Epithelial cell of prostate (primary cell): ENCODE data around the gene SERAC1.

Source experiments
- DNase-seq: peaks from one replicate; pipeline ENCODE4 v3.0.0-alpha.2; 2011; ENCODE audit warnings: low read depth, low spot score
- H3K27ac ChIP-seq: fragments of 450-650 bp; 2 replicates; pipeline ENCODE4 v1.5.1; 2017; ENCODE audit warnings: mild to moderate bottlenecking

The SERAC1 gene

DNA sequence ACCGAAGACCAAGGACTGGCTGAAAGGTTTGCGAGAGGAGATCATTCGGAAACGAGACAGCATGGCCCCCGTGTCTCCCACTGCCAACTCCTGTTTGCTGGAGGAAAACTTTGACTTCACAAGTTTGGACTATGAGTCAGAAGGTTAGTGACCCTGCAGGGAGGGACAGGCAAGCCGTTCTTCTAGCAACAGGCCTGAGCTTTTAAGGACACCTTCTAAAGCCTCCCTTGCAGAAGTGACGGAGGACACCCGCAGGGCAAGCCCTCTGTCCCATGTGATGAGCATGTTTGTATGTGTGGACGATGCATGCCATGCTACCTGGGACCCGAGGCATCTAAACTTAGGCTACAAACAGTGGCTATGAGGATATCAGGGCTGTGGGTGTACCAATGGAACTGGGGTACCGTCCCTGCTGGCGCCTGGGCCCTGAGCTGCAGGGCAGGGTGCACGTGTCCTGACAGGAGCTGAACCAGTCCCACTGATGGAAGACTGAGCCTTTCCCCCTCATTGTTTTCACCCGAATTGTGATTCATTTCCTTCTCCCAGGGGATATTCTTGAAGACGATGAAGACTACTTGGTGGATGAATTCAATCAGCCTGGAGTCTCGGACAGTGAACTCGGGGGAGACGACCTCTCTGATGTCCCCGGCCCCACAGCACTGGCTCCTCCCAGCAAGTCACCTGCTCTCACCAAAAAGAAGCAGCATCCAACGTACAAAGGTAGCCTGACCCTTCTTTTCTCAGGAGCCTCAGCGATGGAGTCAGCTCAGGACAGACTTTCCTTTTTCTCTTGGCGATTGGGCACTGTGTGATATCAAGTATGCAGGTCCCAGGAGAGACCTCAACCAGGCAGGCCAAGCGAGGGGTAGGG, 84.4 kb downstream of the SERAC1 start:
- DNase-seq, result no peak

DNA sequence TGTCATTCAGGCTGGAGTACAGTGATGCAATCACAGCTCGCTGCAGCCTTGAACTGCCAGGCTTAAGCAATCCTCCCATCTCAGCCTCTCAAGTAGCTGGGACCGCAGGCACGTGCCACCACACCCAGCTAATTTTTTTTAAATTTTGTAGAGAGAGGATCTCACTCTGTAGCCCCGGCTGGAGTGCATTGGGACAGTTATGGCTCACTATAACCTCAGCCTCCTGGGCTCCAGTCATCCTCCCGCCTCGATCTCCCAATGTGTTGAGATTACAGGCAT, 86.5 kb downstream of the SERAC1 start:
- no peak overlapping the region for H3K27ac ChIP-seq
- no peak for DNase-seq

More for the DNA sequence above, 84.4 kb downstream of the SERAC1 start:
- no peak overlapping the region for H3K27ac ChIP-seq

GRCh38 chr6:158080849-158081656, 87.0 kb downstream of the SERAC1 start:
- no peak for DNase-seq
- no peak overlapping the region for H3K27ac ChIP-seq

GRCh38 chr6:158078320-158078719, 89.7 kb downstream of the SERAC1 start:
- DNase-seq, result no peak
- H3K27ac ChIP-seq, result no peak overlapping the region

- H3K27ac ChIP-seq, result no peak overlapping the region
- no peak for DNase-seq
These were observed 90.4 kb downstream of the SERAC1 start for GRCh38 chr6:158077676-158078075.

DNA sequence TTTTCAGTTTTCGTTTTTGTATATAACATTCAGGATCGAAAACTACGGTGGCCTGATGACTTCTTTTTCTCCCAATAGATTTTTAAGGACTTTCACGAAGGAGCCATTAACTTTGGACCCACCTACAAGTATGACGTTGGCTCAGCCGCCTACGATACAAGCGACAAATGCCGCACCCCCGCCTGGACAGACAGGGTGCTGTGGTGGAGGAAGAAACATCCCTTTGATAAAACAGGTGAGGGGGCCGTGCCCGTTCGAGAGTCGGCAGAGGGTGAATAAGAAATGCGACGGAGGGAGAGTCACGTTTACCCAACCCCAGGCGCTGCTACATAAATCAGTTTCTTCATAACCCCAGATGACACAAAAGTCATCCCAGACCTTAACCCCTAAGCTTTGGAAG, 91.5 kb downstream of the SERAC1 start:
- DNase-seq, result no peak

GRCh38 chr6:158073776-158074175, 94.3 kb downstream of the SERAC1 start:
- no peak for DNase-seq
- no peak overlapping the region for H3K27ac ChIP-seq

More for the DNA sequence above, 91.5 kb downstream of the SERAC1 start:
- H3K27ac ChIP-seq, result no peak overlapping the region

DNA sequence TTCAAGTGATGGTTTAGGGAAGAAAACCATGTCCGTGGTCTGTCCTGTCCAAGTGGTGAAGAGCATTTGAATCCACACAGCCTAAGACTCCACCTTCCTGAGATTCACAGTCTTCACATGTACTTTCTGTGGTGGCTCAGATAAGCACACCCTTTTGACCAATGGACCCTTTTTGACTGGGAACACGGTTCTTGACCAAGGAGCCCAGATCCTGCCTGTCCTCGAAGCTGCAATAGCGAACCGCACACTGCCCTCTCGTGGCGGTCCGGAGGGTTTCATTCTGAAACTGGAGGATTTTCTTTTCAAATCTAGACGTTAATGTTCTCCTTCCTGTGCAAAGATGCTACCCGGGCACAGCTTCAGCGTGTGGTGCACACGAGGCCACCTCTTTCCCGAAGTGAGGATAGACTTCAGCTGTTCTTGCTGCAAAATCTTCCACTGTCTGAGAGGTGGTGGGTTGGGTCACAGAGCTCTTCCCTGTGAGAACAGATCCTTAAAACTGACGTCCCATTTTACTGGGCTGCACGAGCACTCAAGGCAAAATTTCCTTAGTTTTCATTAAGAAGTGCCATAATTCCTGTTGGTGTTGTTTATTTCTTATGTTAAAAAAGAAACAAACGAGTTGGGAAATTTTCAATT, 95.9 kb downstream of the SERAC1 start:
- H3K27ac ChIP-seq, result no peak overlapping the region
- DNase-seq, result no peak

GRCh38 chr6:158071121-158072082, 96.7 kb downstream of the SERAC1 start:
- no peak overlapping the region for H3K27ac ChIP-seq
- no peak for DNase-seq

DNA sequence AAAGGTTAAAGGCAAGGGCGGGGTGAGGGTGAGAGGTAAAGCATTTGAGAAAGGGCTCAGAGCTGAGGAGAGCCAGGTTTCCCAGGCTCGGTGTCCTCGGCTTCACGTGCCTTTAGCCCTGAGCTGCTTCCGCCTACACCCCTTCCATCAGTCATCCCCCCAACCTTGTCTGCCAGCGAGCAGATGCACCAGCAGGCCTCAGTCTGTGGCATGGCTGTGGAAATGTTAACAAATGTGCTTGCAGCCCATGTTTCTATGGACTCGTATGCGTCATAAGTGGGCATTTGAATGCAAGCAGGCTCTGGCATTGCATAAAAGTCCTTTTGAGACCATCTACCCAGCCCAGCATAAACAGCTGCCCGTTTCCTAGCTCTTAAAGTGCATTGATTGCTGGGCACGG, 97.5 kb downstream of the SERAC1 start:
- H3K27ac ChIP-seq, result no peak overlapping the region
- no peak for DNase-seq

DNA sequence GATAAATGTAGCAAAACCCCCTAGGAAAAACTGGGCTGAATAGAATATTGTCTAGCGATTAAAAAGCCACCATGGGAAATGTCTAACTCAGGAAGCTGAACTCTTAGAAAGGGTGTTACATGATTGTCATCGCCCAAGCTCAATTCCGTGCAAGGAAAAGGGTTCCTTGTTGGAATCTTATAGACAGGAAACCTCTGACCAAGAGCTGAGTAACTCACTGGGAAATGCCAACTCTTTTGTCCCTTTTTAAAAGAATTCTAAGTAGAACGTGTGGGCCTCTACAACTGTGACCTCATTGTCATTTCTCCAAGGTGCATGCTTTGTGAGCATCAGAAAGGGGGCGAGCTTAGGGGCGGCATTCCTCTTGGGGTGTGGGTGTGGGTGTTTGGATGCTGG, 98.3 kb downstream of the SERAC1 start:
- H3K27ac ChIP-seq, result peak overlapping the region; percentile 74
- DNase-seq, result no peak

DNA sequence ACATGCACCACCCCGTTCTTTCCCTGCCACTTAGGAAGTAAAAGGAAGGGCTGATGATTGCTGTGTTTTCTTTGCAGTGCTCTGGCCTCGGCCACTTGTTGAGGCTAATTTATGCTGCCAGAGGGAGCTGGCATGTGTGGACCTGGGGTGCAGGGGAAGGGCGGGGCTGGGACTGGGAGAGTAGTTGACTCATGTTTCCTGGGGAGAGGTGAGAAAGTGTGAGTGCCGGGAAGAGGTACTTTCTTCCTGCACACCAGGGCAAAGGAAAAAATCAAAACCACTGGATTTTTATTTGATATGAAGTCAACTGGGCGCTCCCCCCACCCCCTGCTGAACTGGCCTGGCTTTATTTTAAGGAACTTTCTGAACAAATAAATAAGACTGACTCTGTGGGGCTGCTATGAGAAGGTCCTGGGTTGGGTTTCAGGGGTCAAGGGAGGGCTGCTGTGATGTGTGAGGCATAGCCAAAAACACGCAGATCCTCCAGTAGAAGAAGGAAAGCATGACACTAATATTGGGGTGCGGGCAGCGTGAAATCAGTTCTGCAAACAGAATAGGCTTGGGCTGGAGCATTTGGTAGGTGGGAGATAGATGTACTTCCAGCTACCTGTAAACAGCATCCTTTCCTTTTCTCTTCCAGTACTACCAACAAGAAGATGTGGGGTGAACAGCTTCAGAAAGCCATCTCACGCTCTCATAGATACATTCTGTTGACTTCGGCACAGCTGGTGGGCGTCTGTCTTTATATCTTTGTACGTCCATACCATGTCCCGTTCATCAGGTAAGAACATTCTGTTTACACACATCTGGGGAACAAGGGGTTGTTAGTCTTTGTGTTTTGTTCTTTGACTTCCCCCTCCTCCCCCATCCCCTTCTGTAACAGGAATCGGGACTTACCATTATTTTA, 98.9 kb downstream of the SERAC1 start:
- DNase-seq, result no peak
- H3K27ac ChIP-seq, result peak overlapping the region; percentile 74

DNA sequence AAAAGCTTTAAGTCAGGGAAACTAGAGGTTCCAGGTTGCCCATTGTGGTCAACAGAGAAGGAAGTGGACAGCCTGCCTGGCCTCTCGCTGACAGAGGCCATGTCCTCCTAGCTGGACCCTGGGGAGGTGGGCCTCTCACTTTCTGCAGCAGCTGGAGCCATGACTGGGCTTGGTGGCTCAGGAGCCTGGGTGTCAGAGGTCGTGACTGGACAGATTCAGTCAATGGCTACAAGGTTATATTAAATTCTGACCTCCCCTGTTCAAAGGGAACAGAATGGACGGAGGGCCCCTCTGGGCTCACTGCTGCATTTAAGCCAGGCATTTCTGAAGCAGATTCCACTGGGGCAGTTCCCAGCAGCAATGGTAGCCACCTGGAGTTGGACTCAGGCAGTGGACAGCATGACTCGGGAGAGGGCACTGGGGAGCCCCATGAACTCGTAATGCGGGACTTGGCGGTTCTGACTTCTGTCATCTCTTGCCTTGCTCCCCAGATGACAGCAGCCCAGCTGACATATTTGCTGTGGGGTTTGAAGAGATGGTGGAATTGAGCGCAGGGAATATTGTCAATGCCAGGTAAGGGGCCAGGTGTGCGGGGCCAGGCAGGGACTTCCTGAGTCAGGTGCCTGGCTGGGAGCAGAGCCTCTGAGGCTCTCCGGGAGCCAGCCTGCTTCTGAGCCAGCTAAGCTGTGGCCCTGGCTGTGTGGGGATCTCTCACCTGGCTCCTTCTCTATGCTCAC, 99.7 kb downstream of the SERAC1 start:
- peak overlapping the region; percentile 74 for H3K27ac ChIP-seq
- DNase-seq, result no peak

- DNase-seq, result no peak
- no peak overlapping the region for H3K27ac ChIP-seq
These were observed 100.5 kb downstream of the SERAC1 start for GRCh38 chr6:158067436-158068015.

DNA sequence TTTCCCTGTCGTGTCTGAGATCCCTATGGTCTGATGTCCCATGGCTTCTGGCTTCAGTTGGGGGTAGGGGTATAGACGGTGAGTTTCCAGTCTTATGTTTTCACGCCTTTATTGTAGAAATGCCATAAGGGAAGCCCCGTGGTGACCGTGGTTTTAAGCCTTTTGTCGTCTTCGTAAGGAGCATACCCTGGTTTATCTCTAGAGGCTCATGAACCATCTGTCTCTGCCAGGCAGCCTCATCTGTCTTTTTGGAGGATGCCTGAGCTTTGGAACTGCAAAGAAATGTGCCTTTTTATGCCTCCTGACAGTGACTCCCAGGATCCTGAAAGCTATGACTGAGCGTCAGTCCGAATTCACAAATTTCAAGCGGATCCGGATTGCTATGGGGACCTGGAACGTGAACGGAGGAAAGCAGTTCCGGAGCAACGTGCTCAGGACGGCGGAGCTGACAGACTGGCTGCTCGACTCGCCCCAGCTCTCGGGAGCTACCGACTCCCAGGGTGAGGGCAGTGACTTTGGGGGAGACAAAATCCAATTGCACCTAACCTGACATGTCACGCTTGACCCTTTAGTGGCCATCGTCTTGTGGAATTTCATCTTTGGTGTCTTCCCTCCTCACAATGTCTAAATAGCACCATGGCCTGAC, 101.8 kb downstream of the SERAC1 start:
- no peak overlapping the region for H3K27ac ChIP-seq
- DNase-seq, result no peak

- H3K27ac ChIP-seq, result no peak overlapping the region
- no peak for DNase-seq
These were observed 103.3 kb downstream of the SERAC1 start for GRCh38 chr6:158064725-158065251.

DNA sequence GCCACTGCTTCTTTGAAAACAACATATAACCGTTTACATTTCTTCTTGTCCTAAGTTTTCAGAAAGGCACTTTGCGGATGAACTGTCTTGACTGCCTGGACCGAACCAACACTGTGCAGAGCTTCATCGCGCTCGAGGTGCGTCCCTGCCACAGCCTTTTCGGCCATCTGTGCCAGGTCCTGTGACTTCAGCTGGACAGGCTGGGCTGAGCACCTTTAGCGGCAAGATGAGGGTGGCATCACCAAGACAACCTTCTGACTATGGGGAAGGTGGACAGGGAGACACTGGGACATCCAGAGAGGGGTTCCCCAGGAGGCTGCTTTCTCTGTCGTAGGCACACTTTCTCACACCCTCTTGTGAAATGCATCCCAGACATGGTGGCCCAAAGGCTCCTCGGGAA, 104.3 kb downstream of the SERAC1 start:
- DNase-seq, result no peak

More for the DNA sequence above, 104.3 kb downstream of the SERAC1 start:
- H3K27ac ChIP-seq, result no peak overlapping the region
